NCI-H460 (cell line): ENCODE measurements around the gene ZG16. TPM values are rescaled to one million over a fixed set of nuclear protein-coding genes. Genes with fewer than 3 reads are reported as not detected.
"Not testable (repeated sequence)": the region's sequence is repeated elsewhere in the genome, so short reads cannot be mapped to it uniquely, and the experiment has no call there.

Experiments
- DNase-seq: peaks from one replicate; pipeline ENCODE4 v3.0.0-alpha.2; 2016; ENCODE audit warnings: low read depth; ENCODE audit errors: extremely low read depth
- total RNA-seq: library from RNA; depleted of rRNA; stranded (reverse); fragments of >200 nt; shearing (Covaris generic); gene quantifications from 2 replicates; pipeline ENCODE4 v1.2.3, GENCODE V29; 2014

The ZG16 gene
- total RNA-seq, 1 experiment from 2014 or later: not detected

DNA sequence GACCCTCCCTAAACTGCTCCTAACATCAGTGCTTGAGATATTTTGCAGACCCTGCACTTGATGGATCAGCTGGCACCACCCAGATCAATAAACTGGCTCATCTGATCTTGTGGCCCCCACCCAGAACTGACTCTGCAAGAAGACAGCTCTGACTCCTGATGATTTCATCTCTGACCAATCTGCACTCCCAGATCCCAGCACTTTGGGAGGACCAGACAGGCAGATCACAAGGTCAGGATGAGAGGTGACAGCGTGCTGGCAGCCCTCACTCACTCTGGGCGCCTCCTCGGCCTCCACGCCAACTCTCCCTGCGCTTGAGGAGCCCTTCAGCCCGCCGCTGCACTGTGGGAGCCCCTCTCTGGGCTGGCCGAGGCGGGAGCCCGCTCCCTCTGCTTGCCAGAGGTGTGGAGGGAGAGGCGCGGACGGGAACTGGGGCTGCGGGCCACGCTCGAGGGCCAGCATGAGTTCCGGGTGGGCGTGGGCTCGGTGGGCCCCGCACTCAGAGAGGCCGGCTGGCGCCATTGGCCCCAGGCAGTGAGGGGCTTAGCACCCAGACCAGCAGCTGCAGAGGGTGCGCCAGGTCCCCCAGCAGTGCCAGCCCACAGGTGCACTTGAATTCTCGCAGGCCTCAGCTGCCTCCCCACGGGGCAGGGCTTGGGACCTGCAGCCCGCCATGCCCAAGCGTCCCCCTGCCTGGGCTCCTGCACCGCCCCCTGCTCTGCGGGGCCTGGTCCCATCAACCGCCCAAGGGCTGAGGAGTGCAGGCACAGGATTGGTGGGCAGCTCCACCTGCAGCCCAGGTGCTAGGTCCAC lies 29.9 kb upstream of the ZG16 start:
- DNase-seq: no peak

DNA sequence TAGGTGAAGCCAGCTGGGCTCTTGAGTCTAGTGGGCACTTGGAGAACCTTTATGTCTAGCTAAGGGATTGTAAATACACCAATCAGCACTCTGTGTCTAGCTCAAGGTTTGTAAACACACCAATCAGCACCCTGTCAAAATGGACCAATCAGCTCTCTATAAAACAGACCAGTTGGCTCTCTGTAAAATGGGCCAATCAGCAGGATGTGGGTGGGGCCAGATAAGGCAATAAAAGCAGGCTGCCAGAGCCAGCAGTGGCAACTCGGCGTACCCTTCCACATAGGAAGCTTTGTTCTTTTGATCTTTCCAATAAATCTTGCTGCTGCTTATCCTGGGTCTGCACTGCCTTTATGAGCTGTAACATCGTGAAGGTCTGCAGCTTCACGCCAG lies 29.3 kb upstream of the ZG16 start:
- DNase-seq: not testable (repeated sequence)

DNA sequence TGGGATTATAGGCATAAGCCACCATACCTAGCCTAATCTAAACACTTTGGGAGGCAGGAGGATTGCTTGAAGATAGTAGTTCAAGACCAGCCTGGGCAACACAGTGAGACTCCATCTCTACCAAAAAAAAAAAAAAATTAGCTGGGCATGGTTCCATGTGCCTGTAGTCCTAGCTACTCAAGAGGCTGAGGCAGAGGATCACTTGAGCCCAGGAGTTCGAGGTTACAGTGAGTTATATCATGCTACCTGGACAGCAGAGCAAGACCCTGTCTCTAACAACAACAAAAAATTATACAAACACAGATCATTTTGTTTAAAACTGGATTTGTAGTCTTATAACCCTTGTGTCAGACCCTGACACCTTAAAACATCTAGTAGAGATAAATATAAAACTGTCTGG lies 24.5 kb upstream of the ZG16 start:
- no peak for DNase-seq

DNA sequence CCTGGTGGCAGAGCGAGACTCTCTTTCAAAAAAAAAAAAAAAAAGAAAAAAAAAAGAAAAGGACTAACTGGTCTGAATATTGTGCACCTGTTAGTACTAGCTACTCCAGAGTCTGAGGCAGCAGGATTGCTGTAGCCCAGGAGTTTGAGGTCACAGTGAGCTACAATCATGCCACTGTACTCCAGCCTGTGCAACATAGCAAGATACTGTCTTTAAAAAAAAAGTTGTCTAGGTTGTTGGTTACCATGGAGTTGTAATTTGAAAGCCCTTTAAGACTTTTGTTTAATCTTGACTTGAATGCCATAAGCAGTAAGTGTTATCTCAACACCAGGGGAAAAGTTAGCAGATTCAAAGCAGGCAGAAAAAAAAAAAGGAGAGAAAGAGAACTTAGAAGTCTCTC lies 21.4 kb upstream of the ZG16 start:
- no peak for DNase-seq

DNA sequence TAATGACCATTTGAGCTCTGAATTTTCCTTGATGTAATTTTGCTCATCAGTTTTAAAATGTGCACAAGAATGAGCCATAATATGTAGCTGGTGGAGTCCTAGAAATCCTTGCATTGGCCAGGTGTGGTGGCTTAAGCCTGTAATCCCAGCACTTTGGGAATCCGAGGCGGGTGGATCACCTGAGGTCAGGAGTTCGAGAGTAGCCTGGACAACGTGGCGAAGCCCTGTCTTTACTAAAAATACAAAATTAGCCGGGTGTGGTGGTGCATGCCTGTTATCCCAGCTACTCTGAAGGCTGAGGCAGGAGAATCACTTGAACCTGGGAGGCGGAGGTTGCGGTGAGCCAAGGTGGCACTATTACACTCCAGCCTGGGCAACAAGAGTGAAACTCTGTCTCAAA lies 21.0 kb upstream of the ZG16 start:
- not testable (repeated sequence) for DNase-seq

DNA sequence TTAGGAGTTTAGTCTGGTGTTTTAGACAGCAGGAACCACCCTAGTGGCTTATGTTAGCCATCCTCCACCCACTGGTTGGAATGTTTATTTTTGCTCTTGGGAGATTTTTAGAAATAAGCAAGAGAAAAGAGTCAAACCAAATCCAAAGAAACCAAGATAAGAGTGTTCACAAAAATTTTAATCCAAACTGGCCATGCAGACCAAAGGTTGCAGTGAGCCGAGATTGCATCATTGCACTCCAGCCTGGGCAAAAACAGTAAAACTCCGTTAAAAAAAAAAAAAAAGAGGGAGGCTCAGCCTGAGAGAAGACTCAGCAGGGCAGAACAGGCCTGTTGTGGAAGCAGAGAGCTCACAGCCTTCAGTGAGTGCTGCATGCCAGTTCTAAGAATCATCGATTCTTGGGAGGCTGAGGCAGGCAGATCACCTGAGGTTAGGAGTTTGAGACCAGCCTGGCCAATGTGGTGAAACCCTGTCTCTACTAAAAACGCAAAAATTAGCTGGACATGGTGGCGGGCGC lies 20.0 kb upstream of the ZG16 start:
- no peak for DNase-seq

DNA sequence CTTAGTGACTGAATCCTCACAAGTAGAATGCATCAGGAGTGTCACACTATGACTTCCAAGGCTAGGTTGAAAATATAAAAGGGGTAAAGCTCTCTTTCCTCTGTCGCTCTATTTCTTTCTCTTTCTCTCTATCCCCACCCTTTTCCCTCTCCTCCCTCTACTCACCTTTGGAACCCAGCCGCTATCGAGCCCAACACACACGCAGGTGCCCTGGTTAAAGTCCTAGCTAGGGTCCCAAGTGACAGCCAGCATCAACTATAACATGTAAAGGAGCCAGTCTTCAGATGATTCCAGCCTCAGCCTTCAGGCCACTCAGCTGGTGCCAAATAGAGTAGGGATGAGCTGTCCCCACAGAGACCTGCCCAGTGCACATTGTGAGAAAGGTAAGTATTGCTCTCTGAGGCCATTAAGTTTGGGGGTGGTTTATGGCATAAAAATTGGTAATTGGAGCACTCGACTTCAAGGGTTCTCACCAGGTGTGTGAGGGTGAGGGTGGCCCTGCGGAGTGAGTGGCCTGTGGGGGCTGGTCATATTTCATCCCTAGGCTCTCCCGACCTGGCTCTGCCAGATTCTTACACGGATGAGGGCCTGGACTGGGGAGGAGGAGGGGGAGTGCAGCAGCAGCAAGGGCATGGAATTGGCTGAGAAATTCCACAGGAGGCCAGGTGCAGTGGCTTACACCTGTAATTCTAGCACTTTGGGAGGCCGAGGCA lies 17.3 kb upstream of the ZG16 start:
- no peak for DNase-seq

DNA sequence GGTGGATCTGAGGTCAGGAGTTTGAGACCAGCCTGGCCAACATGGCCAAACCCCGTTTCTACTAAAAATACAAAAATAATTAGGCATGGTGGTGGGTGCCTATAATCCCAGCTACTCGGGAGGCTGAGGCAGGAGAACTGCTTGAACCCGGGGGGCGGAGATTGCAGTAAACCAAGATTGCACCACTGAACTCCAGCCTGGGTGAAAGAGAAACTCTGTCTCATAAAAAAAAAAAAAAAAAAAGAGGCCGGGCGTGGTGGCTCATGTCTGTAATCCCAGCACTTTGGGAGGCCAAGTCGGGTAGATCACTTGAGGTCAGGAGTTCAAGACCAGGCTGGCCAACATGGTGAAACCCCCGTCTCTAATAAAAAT lies 16.8 kb upstream of the ZG16 start:
- DNase-seq: not testable (repeated sequence)

DNA sequence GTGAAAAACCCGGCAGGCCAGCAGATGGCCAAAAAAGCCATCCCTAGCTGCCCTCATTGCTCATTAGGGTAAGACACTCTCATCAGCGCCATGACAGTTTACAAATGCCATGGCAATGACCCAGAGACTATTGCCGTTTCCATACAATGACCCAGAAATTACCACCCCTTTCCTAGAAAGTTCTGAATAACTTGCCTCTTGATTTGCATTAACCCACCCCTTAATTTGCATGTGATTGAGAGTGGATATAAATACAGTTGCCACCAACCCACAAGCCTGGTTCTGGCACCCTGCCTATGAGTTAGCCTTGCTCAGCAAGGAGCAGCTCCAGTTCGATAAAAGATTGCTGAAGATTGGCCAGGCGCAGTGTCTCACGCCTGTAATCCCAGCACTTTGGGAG lies 16.2 kb upstream of the ZG16 start:
- DNase-seq: no peak

DNA sequence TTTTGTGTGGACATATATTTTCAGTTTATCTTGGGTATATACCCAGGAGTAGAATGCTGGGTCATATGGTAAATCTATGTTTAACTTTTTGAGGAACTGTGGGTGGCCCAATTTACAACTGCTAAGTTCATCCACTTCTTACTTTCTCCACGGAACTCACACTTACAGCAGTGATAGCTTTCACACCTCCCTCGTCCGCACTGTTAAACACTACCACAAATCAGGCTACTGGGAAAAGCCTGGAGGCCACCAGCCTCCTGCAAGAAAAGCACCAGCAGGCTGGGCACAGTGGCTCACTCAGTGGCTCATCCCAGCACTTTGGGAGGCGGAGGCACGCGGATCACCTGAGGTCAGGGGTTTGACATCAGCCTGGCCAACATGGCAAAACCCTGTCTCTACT lies 14.7 kb upstream of the ZG16 start:
- no peak for DNase-seq

DNA sequence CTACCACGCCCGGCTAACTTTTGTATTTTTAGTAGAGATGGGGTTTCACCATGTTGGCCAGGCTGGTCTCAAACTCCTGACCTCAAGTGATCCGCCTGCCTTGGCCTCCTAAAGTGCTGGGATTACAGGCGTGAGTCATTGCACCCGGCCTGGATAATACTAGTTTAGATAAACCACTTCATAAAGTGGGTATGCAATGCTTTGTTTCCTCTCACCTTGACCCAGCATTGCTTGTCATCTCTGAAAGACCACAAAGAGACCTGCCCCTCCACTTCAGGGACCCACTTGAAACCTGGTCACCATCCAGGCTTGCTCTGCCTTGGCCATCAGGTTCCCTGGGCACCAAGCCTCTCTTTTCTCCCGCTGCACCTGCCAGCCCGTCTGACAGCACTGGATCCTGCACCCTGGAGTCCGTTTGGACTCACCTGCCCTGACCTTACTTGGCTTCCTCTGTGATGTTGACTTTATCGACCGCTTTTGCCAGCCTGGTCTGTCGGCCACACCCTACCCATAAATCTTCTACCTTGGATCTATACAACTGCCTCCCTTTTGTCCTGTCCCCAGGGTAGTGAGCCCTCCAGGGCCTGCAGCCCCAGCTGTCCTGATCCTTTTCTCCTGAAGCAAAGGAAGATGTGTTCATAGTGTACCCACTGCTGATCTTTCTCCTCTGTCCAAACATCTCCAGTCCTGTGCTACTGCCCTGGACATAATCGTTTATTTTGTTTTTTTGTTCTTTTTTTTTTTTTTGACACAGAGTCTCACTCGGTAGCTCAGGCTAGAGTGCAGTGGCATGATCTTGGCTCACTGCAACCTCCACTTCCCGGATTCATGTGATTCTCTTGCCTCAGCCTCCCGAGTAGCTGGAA lies 12.7 kb upstream of the ZG16 start:
- DNase-seq: no peak

DNA sequence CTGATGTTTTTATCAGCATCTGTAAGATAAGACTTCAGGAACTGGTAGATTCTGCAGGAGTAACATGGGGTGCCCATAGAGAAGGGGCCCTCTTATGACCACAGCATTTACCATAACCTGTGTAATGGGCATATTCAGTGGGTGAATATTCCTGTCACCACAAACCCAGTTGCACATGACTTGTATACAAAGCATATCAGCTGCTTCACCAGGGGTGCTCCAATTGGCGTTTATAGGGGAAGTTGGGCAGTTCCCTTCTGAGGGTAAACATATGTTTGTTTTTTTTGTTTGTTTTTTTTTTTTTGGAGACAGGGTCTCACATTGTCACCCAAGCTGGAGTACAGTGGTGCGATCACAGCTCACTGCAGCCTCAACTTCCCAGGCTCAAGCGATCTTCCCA lies 11.5 kb upstream of the ZG16 start:
- DNase-seq: no peak

DNA sequence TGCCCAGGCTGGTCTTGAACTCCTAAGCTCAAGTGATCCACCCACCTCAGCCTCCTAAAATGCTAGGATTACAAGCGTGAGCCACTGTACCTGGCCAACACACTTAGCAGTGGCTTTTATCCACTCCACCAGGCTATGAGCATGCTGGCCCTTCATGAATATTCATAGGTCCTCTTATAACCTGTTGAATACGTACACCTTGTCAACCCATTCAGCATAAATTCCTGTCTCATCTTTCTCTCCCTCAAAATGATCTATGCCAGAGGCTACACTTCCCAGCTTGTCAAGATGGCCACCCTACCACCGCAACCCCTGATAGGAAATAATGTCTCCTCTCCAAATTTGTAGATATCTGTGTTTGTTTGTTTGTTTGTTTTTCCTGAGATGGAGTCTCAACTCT lies 11.0 kb upstream of the ZG16 start:
- DNase-seq: no peak

DNA sequence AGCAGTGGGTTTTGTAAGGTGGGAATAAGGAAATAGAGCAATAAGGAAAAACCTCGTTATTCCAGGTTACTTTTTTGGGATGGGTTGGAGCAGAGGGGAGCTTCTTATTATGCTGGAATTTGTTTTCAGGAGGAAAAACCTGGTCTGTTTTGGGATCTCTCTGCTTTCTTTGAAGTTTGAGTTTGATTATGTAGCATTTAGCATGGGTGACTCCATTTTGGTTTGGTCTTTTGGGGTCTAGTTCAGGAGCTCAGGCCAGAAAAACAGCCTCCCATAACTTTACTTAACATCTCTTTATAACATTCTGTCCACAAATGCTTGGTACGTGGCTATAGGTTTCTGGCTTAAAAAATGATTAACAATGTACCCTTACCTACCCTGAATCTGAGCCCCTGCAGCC lies 8.5 kb upstream of the ZG16 start:
- no peak for DNase-seq

DNA sequence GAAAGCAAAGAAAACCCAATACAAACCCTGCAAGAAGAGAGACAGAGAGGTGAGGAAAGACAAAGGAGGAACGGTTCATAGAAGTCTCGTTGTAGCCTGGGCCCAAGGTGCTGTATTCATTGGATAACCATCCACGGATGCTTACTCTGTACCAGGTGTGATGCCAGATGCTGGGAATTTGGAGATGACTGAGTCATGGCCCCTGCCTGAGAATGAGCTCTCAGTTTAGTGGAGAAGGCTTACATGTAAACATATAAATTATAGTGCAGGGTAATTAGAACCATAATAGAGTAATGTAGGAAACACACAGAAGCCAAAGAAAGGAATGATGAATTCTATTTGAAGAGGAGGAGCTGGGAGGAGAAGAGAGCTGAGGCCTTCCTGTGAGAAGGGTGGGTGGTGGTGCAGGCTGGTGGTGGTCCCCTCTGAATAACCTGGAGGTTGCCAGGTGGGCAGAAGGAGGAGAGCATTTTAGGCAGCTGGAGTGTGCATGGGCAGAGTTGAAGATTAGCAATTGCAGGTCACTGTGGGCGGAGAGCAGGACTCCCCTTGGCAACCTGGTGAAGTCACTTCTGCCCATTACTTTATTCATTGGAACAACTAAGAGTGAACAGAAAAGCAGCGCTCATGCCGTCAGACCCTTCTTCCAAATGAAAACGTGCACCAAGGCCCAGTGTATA lies 7.7 kb upstream of the ZG16 start:
- no peak for DNase-seq

DNA sequence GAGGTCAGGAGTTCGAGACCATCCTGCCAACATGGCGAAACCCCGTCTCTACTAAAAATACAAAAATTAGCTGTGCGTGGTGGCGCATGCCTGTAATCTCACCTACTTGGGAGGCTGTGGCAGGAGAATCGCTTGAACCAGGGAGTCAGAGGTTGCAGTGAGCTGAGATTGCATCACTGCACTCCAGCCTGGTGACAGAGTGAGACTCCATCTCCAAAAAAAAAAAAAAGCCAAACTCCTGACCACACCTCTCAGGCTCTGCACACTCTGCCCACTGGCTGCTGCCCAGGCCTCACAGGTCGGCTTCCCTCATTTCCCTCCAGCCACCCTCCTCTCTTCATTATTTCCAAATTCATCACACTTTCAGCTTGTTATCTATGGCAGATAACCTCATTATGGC lies 5.7 kb upstream of the ZG16 start:
- not testable (repeated sequence) for DNase-seq

DNA sequence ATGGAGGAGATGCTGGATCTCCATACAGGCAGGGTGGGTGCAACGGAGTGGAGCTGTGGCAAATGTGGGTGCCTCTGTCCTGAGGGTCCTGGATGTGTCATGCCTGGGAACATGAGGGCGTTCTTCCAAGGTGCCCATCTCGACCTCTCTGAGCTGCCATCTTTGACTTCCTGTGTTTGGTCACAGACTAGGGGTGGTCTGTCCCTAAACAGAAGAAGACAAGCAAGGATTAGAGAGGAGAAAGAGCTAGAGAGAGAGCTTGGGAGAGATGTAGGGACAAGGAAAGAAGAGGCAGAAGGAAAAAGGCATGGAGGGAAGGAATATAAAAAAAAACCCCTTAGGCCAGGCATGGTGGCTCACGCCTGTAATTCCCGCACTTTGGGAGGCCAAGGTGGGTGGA lies 3.3 kb upstream of the ZG16 start:
- DNase-seq: no peak

DNA sequence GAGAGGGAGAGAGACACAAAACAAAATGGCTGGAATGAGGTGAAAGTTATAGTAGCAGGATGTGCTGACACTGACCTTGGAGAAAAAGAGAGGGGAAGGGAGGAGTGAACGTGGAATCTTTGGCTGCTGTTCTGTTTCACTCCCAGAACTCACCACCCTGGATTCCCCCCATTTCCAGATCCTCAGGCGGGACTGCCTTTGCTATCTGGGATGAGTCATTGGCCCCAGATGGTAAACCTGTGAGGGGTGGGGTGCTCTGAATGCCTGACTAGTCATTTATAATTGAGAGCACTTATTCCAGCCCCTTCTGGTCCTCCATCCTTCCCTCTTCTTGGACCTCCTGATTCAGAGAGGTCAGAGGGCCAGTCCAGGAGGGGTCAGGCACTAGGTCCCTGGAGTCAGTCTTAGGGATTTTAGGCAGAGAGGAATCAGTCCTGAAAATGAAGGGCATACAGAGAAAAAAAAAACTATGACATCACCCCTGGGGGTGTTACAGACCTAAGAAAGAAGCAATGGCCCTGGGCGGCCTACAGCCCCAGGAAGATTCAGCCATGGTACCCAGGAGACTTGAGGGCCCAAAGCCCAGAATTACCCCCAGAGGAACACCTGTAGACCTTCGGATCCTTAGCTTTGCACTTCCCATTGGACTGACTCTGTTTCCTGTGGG lies 2.2 kb upstream of the ZG16 start:
- DNase-seq: no peak

DNA sequence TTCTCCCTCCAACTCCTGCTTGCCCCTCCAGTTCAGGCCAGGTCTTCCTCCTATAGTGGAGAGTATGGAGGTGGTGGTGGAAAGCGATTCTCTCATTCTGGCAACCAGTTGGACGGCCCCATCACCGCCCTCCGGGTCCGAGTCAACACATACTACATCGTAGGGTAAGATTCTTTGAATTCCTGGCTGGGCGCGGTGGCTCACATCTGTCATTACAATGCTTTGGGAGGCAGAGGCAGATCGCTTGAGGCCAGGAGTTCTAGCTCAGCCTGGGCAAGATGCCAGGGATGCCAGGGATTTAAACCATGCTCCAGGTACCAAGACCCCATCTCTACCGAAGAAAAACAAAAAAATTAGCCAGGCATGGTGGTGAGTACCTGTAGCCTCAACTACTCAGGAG lies 1.4 kb downstream of the ZG16 start:
- DNase-seq: no peak
